GM11168 (cell line): ENCODE measurements around the gene ANKRD37.

ENCODE experiments used
- in situ Hi-C: fragments of 300-500 bp; cut with MboI; formaldehyde crosslinking; loops from one replicate; pipeline ENCODE4 v1.12.0; 2022; ENCODE audit warnings: low sequenced_read_pairs; ENCODE audit not compliant: unreplicated experiment

Gene ANKRD37

GRCh38 chr4:185379326-185380295 lies 17.0 kb upstream of the ANKRD37 start:
- in situ Hi-C loops, result no loop called here

- in situ Hi-C loops, result no loop called here
Observed at GRCh38 chr4:185380320-185380719, 16.3 kb upstream of the ANKRD37 start.

- in situ Hi-C loops, result no loop called here
Observed at GRCh38 chr4:185381288-185382196, 15.1 kb upstream of the ANKRD37 start.

- in situ Hi-C loops, result no loop called here
Observed at GRCh38 chr4:185382754-185383153, 13.9 kb upstream of the ANKRD37 start.

GRCh38 chr4:185383451-185383850 lies 13.2 kb upstream of the ANKRD37 start:
- in situ Hi-C loops, result no loop called here

- in situ Hi-C loops, result no loop called here
Observed at GRCh38 chr4:185384061-185384460, 12.6 kb upstream of the ANKRD37 start.

- in situ Hi-C loops, result no loop called here
Observed at GRCh38 chr4:185384930-185385331, 11.7 kb upstream of the ANKRD37 start.

- in situ Hi-C loops, result no loop called here
Observed at GRCh38 chr4:185387957-185388356, 8.7 kb upstream of the ANKRD37 start.

GRCh38 chr4:185390941-185391340 lies 5.7 kb upstream of the ANKRD37 start:
- in situ Hi-C loops, result no loop called here

GRCh38 chr4:185392156-185392555 lies 4.5 kb upstream of the ANKRD37 start:
- in situ Hi-C loops, result no loop called here

GRCh38 chr4:185394568-185395237 lies 1.9 kb upstream of the ANKRD37 start:
- in situ Hi-C loops, result no loop called here

- in situ Hi-C loops, result no loop called here
Observed at GRCh38 chr4:185395238-185395955, 1.2 kb upstream of the ANKRD37 start, which contains the start of gene LRP2BP. LRP2BP (minus strand) TSS chr4:185395924; CDS start chr4:185378186, 17,738 bp downstream.

- in situ Hi-C loops, result no loop called here
Observed at GRCh38 chr4:185395956-185396723, 501 bp upstream of the ANKRD37 start.

- in situ Hi-C loops, result no loop called here
Observed at GRCh38 chr4:185398618-185399017, 2.0 kb downstream of the ANKRD37 start.

- in situ Hi-C loops, result no loop called here
Observed at GRCh38 chr4:185399466-185399865, 2.8 kb downstream of the ANKRD37 start.

- in situ Hi-C loops, result no loop called here
Observed at GRCh38 chr4:185404031-185404430, 7.4 kb downstream of the ANKRD37 start.

- in situ Hi-C loops, result no loop called here
Observed at GRCh38 chr4:185405296-185405999, 8.8 kb downstream of the ANKRD37 start.

- in situ Hi-C loops, result no loop called here
Observed at GRCh38 chr4:185408432-185408831, 11.8 kb downstream of the ANKRD37 start.
